Measurements from ENCODE around the gene CYSTM1. TPM values are rescaled to one million over a fixed set of nuclear protein-coding genes. Genes with fewer than 3 reads are reported as not detected.

CYSTM1 gene
- total and polyA plus RNA-seq, 2 of the 8 experiments (the other 6 are each of a cell fraction or from before 2014, with no cell fraction given), result 25.0 to 47.8 TPM

DNA sequence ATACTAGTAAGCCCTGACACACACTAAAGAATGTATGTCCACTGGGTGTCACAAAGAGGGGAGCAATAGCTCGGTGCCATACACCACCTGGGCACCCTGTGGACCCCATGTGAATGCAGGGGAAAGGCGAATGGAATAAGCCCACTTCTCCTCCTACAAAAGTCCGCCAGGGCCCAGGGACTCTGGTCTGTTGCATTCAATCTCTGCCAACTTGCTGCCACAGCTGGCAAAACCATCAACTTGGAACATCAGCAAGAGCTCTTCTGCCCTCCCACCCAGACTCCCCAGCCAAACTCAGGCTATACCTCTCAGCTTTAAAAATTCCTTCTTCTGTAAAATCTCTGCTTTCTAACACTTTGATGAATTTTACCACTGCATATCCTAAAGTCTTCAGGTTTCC lies 73.4 kb downstream of the CYSTM1 start (continued):
- TF ChIP-seq, protein P1, sequence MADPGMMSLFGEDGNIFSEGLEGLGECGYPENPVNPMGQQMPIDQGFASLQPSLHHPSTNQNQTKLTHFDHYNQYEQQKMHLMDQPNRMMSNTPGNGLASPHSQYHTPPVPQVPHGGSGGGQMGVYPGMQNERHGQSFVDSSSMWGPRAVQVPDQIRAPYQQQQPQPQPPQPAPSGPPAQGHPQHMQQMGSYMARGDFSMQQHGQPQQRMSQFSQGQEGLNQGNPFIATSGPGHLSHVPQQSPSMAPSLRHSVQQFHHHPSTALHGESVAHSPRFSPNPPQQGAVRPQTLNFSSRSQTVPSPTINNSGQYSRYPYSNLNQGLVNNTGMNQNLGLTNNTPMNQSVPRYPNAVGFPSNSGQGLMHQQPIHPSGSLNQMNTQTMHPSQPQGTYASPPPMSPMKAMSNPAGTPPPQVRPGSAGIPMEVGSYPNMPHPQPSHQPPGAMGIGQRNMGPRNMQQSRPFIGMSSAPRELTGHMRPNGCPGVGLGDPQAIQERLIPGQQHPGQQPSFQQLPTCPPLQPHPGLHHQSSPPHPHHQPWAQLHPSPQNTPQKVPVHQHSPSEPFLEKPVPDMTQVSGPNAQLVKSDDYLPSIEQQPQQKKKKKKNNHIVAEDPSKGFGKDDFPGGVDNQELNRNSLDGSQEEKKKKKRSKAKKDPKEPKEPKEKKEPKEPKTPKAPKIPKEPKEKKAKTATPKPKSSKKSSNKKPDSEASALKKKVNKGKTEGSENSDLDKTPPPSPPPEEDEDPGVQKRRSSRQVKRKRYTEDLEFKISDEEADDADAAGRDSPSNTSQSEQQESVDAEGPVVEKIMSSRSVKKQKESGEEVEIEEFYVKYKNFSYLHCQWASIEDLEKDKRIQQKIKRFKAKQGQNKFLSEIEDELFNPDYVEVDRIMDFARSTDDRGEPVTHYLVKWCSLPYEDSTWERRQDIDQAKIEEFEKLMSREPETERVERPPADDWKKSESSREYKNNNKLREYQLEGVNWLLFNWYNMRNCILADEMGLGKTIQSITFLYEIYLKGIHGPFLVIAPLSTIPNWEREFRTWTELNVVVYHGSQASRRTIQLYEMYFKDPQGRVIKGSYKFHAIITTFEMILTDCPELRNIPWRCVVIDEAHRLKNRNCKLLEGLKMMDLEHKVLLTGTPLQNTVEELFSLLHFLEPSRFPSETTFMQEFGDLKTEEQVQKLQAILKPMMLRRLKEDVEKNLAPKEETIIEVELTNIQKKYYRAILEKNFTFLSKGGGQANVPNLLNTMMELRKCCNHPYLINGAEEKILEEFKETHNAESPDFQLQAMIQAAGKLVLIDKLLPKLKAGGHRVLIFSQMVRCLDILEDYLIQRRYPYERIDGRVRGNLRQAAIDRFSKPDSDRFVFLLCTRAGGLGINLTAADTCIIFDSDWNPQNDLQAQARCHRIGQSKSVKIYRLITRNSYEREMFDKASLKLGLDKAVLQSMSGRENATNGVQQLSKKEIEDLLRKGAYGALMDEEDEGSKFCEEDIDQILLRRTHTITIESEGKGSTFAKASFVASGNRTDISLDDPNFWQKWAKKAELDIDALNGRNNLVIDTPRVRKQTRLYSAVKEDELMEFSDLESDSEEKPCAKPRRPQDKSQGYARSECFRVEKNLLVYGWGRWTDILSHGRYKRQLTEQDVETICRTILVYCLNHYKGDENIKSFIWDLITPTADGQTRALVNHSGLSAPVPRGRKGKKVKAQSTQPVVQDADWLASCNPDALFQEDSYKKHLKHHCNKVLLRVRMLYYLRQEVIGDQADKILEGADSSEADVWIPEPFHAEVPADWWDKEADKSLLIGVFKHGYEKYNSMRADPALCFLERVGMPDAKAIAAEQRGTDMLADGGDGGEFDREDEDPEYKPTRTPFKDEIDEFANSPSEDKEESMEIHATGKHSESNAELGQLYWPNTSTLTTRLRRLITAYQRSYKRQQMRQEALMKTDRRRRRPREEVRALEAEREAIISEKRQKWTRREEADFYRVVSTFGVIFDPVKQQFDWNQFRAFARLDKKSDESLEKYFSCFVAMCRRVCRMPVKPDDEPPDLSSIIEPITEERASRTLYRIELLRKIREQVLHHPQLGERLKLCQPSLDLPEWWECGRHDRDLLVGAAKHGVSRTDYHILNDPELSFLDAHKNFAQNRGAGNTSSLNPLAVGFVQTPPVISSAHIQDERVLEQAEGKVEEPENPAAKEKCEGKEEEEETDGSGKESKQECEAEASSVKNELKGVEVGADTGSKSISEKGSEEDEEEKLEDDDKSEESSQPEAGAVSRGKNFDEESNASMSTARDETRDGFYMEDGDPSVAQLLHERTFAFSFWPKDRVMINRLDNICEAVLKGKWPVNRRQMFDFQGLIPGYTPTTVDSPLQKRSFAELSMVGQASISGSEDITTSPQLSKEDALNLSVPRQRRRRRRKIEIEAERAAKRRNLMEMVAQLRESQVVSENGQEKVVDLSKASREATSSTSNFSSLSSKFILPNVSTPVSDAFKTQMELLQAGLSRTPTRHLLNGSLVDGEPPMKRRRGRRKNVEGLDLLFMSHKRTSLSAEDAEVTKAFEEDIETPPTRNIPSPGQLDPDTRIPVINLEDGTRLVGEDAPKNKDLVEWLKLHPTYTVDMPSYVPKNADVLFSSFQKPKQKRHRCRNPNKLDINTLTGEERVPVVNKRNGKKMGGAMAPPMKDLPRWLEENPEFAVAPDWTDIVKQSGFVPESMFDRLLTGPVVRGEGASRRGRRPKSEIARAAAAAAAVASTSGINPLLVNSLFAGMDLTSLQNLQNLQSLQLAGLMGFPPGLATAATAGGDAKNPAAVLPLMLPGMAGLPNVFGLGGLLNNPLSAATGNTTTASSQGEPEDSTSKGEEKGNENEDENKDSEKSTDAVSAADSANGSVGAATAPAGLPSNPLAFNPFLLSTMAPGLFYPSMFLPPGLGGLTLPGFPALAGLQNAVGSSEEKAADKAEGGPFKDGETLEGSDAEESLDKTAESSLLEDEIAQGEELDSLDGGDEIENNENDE (IDR thresholded peaks at IDR 0.05; ENCODE audit: insufficient replicate concordance, low read length), result no peak
- no peak for TF ChIP-seq SUZ12 (IDR thresholded peaks at IDR 0.05; ENCODE audit: low read length)
- no peak for TF ChIP-seq YY1 (IDR thresholded peaks at IDR 0.05; ENCODE audit: low read depth, low read length)
- no peak for TF ChIP-seq GABPA (IDR thresholded peaks at IDR 0.05; ENCODE audit: borderline replicate concordance, insufficient read depth, low read length)
- TF ChIP-seq, protein P2, sequence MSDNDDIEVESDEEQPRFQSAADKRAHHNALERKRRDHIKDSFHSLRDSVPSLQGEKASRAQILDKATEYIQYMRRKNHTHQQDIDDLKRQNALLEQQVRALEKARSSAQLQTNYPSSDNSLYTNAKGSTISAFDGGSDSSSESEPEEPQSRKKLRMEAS (IDR thresholded peaks at IDR 0.05), result no peak
- no peak for TF ChIP-seq KDM5A (IDR thresholded peaks at IDR 0.05; ENCODE audit: low read length)
- no peak for TF ChIP-seq SP1 (IDR thresholded peaks at IDR 0.05; ENCODE audit: low read depth, low read length)

Data from H1 (cell line).